ENCODE results near the gene LTBP1.

LTBP1 gene

GRCh38 chr2:33267756-33268155 is 321.0 kb downstream of the LTBP1 start:
- DNase-seq (ENCODE audit: low read depth in 3 of 3): no peak

- no peak for DNase-seq (ENCODE audit: low read depth in 3 of 3)
Observed at GRCh38 chr2:33268246-33268831, 321.6 kb downstream of the LTBP1 start.

GRCh38 chr2:33272001-33272400 is 325.2 kb downstream of the LTBP1 start:
- no peak for DNase-seq (ENCODE audit: low read depth in 3 of 3)

- no peak for DNase-seq (ENCODE audit: low read depth in 3 of 3)
Observed at GRCh38 chr2:33273479-33273878, 326.7 kb downstream of the LTBP1 start.

GRCh38 chr2:33274524-33274923 is 327.8 kb downstream of the LTBP1 start:
- no peak for DNase-seq (ENCODE audit: low read depth in 3 of 3)

GRCh38 chr2:33275689-33276444 is 329.1 kb downstream of the LTBP1 start:
- DNase-seq (ENCODE audit: low read depth in 3 of 3): peak in 1 of 3 experiments; percentile 1

- no peak for DNase-seq (ENCODE audit: low read depth in 3 of 3)
Observed at GRCh38 chr2:33277002-33277426, 330.3 kb downstream of the LTBP1 start.

- DNase-seq (ENCODE audit: low read depth in 3 of 3): no peak
Observed at GRCh38 chr2:33278245-33278943, 331.6 kb downstream of the LTBP1 start.

- DNase-seq (ENCODE audit: low read depth in 3 of 3): no peak
Observed at GRCh38 chr2:33284287-33284686, 337.5 kb downstream of the LTBP1 start.

- DNase-seq (ENCODE audit: low read depth in 3 of 3): no peak
Observed at GRCh38 chr2:33287507-33288005, 340.8 kb downstream of the LTBP1 start.

- no peak for DNase-seq (ENCODE audit: low read depth in 3 of 3)
Observed at GRCh38 chr2:33288011-33288410, 341.3 kb downstream of the LTBP1 start.

GRCh38 chr2:33289961-33290360 is 343.2 kb downstream of the LTBP1 start:
- no peak for DNase-seq (ENCODE audit: low read depth in 3 of 3)

GRCh38 chr2:33291278-33292013 is 344.7 kb downstream of the LTBP1 start:
- DNase-seq (ENCODE audit: low read depth in 3 of 3): no peak

GRCh38 chr2:33292063-33292462 is 345.3 kb downstream of the LTBP1 start:
- no peak for DNase-seq (ENCODE audit: low read depth in 3 of 3)

GRCh38 chr2:33292981-33293595 is 346.3 kb downstream of the LTBP1 start:
- DNase-seq (ENCODE audit: low read depth in 3 of 3): no peak

- no peak for DNase-seq (ENCODE audit: low read depth in 3 of 3)
Observed at GRCh38 chr2:33298233-33298632, 351.5 kb downstream of the LTBP1 start.

GRCh38 chr2:33301355-33301754 is 354.6 kb downstream of the LTBP1 start:
- no peak for DNase-seq (ENCODE audit: low read depth in 3 of 3)

- no peak for DNase-seq (ENCODE audit: low read depth in 3 of 3)
Observed at GRCh38 chr2:33302348-33302747, 355.6 kb downstream of the LTBP1 start.

GRCh38 chr2:33304032-33304864 is 357.5 kb downstream of the LTBP1 start:
- DNase-seq (ENCODE audit: low read depth in 3 of 3): no peak

- no peak for DNase-seq (ENCODE audit: low read depth in 3 of 3)
Observed at GRCh38 chr2:33307659-33308270, 361.0 kb downstream of the LTBP1 start.
